GM12873 (cell line): ENCODE measurements around the gene HOXD3.

Experiments
- TF ChIP-seq, protein P1 (sequence below): IDR thresholded peaks from 2 replicates; pipeline ENCODE4 v1.5.1; 2012; ENCODE audit warnings: low read depth, mild to moderate bottlenecking, moderate library complexity, low read length, control low read depth; ENCODE audit not compliant: insufficient read depth; ENCODE audit errors: missing control alignments

The HOXD3 gene

GRCh38 chr2:176156807-176157498, at the start of gene HOXD3:
Gene HOXD3, plus strand, starts transcription at chr2:176157307. Its CDS starts 11,808 bp downstream, at chr2:176169115.
- TF ChIP-seq, protein P1, sequence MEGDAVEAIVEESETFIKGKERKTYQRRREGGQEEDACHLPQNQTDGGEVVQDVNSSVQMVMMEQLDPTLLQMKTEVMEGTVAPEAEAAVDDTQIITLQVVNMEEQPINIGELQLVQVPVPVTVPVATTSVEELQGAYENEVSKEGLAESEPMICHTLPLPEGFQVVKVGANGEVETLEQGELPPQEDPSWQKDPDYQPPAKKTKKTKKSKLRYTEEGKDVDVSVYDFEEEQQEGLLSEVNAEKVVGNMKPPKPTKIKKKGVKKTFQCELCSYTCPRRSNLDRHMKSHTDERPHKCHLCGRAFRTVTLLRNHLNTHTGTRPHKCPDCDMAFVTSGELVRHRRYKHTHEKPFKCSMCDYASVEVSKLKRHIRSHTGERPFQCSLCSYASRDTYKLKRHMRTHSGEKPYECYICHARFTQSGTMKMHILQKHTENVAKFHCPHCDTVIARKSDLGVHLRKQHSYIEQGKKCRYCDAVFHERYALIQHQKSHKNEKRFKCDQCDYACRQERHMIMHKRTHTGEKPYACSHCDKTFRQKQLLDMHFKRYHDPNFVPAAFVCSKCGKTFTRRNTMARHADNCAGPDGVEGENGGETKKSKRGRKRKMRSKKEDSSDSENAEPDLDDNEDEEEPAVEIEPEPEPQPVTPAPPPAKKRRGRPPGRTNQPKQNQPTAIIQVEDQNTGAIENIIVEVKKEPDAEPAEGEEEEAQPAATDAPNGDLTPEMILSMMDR = no peak

DNA sequence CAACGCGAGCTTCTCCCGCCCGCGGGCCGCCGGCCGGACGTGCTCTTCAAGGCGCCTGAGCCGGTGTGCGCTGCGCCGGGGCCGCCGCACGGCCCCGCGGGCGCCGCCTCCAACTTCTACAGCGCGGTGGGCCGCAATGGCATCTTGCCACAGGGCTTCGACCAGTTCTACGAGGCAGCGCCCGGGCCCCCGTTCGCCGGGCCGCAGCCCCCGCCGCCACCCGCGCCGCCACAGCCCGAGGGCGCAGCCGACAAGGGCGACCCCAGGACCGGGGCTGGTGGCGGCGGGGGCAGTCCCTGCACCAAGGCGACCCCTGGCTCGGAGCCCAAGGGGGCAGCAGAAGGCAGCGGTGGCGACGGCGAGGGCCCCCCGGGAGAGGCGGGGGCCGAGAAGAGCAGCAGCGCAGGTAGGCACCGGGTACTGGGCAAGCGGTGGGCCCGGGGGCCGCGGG, 49.4 kb upstream of the HOXD3 start:
- TF ChIP-seq, protein P1 = no peak

GRCh38 chr2:176109192-176109901, 47.8 kb upstream of the HOXD3 start:
- TF ChIP-seq, protein P1 = no peak

GRCh38 chr2:176109946-176110345, 47.2 kb upstream of the HOXD3 start:
- TF ChIP-seq, protein P1 = no peak

DNA sequence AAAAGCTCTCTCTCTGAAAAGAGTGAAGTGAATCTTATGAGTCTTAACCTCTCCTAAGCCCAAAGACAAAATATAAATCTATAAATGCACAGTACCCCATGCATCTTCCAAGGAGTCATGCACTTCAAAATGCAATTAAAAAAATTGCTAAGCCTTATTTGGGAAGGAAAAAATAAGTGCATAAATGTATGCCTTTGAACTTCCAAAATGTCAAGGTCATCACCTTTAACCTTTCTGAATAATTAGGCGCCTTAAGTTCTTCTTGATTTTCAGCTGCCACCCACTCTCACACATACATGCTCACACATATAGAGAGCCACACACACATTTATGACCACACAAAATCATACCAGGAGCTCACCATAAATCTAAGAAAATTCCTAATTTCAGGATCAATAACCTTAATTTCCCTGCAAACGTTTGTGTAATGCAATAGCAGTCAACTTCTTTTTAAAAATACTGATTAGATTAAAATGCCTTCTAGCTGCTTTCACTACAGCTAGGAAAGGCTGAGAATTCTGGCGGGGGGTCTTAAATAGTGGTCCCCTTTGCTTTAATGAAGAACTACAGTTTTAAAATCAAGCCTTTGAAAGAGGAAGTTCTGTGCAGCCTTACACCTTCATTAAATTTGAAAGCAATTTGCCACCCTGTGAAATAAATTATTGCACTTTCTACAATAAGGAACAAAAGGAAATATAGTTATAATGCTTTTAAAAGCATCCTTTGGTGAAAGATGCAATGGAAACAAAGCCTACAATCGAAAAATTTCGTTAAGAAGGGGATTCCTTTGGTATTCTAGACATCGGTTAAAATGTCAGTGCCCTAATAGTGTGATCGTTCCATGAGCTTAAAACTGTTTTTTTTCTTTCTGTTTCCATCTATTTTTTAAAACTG, 46.4 kb upstream of the HOXD3 start:
- TF ChIP-seq, protein P1 = no peak

GRCh38 chr2:176111309-176111663, 45.8 kb upstream of the HOXD3 start:
- TF ChIP-seq, protein P1 = peak; percentile 68
